Left cardiac atrium (tissue), 4 donors: ENCODE data around the gene ZNF397. TPM values are rescaled to one million over a fixed set of nuclear protein-coding genes. Genes with fewer than 3 reads are reported as not detected.
A peak's percentile ranks its signal among the peaks of the same experiment; 100 is the strongest.

ENCODE experiments used
- ATAC-seq, 2 donors: fragments of 200-7000 bp; cut with Tn5 transposase; one replicate each; pipeline ENCODE4 v1.9.1; 2020; ENCODE audit warnings: mild to moderate bottlenecking in 2 of 2, moderate library complexity in 2 of 2
- DNase-seq: peaks from one replicate; pipeline ENCODE4 v3.0.0-alpha.2; 2020
- intact Hi-C, 2 donors: fragments of 100-400 bp; cut with DNase I; formaldehyde crosslinking; loops; one replicate each; pipeline versions ENCODE4 v1.14.1 to v1.15.1; 2022 to 2023
- total RNA-seq, 2 donors: library from RNA; stranded (reverse); fragmentation: NEBNext Ultra II Directional; extraction: Animal tissue kit (Norgen Biotek cat#: 25700); gene quantifications; one replicate each; pipeline ENCODE4 v1.2.1, GENCODE V29; 2021
- donor health status: DM: no; HTN: yes; CAD: no.
- donor health status: DM: no; HTN: yes; CAD: no; lungs with severe emphysema.
- donor health status: DM: yes; HTN: yes; CAD: no.
- donor health status: Dilated cardiomyopathy.

Gene ZNF397
- total RNA-seq, 2 donors from 2014 or later, result 16.1 to 17.9 TPM

DNA sequence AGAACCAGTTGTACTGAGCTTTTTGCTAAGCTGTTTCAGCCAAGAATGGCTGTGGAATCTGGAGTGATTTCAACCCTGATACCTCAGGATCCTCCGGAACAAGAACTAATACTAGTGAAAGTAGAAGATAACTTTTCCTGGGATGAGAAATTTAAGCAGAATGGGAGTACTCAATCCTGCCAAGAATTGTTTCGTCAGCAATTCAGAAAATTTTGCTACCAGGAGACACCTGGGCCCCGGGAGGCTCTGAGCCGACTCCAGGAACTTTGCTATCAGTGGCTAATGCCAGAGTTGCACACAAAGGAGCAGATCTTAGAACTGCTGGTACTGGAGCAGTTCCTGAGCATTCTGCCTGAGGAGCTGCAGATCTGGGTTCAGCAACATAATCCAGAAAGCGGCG is 1.6 kb downstream of the ZNF397 start:
- DNase-seq, result no peak
- intact Hi-C loops, result loop anchor here in 1 of 2 donors (5.0 kb wide), 1 partner anchor 45 kb away; no protein-coding TSS in a partner anchor

DNA sequence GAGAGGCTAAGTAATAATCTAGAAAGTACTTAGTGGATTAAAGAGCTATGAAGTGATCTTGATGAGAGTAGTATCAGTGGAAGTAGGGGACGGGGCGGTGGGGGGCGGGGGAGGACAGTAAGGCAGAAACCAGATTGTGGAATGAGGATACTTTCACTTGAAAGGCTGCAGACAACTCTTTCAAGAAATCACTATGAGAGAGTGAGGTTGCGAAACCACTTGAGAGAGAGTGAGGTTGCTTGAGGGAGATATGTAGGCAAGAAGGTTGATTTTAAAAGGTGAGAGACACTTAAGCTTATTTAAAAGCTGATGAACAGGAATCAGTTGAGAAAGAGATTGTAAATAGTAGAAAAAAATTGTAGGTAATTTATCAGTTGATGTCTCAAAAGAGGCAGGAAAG is 3.8 kb downstream of the ZNF397 start:
- DNase-seq (no peak), ATAC-seq (no peak)
- intact Hi-C loops, result loop anchor here in 1 of 2 donors (5.0 kb wide), 1 partner anchor 43 kb away; no protein-coding TSS in a partner anchor

More for the DNA sequence above, 1.6 kb downstream of the ZNF397 start:
- no peak for ATAC-seq

DNA sequence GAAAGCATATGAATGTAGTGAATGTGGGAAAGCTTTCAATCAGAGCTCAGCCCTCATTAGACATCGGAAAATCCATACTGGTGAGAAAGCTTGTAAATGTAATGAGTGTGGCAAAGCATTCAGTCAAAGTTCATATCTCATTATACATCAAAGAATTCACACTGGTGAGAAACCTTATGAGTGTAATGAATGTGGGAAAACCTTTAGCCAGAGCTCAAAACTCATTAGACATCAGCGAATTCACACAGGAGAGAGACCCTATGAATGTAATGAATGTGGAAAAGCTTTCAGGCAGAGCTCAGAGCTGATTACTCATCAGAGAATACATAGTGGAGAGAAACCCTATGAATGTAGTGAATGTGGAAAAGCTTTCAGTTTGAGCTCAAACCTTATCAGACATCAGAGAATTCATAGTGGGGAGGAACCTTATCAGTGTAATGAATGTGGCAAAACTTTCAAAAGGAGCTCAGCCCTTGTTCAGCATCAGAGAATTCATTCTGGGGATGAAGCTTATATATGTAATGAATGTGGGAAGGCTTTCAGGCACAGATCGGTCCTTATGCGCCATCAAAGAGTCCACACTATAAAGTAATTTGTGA is 5.0 kb downstream of the ZNF397 start:
- intact Hi-C loops, result no loop called here
- DNase-seq (no peak), ATAC-seq (no peak)

DNA sequence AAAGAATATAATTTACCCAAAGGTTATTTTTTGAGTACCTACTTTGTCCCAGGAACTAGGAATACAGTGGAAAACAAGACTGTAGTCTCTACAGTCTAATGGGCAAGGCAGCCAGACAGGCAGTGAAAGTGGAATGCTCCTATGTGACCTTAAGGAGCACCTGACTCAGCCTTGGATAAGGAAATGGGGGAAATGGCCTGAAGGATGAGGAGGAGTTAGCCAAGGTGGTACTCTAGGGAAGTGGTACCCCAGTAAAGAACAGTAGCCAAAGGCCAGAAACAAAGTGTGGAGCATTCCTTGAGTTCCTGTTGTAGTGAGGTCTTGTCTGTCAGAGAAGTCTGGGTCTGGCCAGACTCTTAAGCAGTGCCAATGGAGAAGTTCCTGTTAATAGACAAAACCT is 6.0 kb downstream of the ZNF397 start:
- DNase-seq (no peak), ATAC-seq (no peak)
- intact Hi-C loops, result no loop called here

DNA sequence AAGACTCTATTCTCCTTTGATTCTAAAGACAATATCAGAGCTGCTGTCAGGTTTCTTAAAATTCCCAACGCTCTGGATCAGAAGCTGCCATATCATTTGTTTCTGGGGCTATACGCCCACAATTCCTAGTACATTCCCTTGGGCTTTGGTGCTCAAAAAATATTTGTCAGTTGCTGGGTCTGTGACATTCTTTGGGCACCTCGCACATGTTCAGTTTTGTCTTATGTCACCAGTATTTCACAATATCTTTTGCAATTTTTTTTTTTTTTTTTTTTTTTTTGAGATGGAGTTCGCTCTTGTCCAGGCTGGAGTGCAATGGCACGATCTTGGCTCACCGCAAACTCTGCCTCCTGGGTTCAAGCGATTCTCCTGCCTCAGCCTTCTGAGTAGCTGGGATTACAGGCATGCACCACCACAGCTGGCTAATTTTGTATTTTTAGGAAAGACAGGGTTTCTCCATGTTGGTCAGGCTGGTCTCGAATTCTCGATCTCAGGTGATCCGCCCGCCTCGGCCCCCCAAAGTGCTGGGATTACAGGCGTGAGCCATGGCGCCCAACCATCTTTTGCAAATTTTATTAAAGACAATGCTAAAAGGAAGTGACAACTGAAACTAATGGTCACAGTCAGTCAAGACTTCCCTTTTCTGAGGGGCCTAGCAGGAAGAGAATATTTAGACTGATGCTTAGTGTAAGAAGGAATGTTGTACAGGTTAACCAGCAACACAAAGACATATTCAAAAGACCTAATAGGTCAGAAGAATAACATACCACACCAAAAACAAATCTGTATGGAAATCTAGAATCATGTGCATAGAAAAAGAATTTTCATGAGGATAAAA is 6.8 kb downstream of the ZNF397 start:
- intact Hi-C loops, result no loop called here
- ATAC-seq, result peak; percentile 26 to 41
- no peak for DNase-seq

DNA sequence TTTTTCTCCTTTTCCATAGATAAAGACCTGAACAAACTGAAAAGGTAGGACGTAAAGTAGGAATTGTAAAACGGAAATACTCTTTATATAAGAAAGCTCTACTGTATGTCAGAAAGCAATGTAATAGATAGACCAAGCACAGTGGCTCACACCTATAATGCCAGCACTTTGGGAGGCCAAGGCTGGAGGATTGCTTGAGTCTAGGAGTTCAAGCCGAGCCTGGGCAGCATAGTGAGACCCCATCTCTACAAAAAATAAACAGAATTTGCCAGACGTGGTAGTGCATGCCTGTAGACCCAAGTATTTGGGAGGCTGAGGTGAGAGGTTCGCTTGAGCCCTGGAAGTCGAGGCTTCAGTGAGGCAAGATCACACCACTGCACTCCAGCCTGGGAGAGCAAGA is 7.6 kb downstream of the ZNF397 start:
- DNase-seq (no peak), ATAC-seq (no peak)
- intact Hi-C loops, result no loop called here

DNA sequence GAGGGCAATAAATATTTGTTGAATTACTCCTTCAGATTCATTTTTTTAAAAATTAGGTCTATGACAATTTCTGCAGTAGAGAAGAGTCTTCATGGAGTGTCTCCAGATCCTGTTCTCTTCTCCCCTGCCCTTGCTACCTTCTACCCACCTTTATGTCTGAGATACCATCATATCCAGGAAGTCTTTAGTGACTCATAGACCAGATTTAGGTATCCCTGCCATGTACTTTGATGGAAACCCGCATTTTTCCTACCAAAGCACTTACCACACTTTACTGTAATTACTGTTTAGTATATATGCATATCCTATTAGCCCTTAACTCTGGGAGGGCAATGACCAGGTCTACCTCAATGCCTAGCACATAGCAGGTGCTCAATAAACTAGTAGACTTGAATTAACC is 11.6 kb downstream of the ZNF397 start:
- no peak for ATAC-seq
- intact Hi-C loops, result no loop called here
- DNase-seq, result no peak

DNA sequence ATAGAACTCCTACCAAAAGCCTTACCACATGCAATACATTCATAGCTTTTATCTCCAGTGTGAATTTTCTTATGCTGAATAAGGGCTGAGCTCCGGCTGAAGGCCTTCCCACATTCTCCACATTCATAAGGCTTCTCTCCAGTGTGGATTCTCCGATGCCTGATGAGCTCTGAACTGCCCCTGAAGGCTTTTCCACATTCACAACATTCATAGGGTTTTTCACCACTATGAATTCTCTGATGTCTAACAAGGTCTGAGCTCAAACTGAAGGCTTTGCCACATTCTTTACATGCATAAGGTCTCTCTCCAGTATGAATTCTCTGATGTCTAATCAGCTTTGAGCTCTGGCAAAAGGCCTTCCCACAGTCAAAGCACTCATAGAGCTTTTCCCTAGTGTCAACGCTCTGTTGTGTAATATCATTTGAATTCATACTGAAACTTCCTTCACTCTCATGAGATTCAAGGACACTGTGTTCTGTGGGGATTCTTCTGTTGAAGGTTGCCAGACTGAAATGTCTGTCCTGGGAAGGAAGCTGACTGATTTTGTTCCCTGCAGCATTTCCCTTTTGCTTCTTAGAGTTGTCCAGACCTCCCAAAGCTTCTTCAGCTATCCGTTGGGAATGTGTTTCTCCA is 12.9 kb downstream of the ZNF397 start:
- ATAC-seq (no peak), DNase-seq (no peak)
- intact Hi-C loops, result no loop called here

DNA sequence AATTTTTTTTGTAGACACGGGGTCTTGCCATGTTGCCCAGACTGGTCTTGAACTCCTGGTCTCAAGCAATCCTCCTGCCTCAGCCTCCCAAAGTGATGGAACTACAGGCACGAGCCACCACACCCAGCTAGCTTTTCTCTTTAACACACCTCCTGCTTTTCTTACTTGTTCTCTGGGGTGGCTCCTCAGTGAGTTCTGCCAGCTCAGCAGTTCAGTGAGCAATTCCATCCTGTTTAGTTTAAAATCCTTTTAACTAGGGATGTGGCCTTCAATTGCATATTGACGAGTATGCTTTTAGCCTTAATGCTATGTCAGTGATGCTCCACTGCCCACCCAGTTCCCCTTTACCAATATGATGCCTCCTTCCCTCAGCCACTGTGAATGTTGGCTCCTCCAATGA is 16.1 kb downstream of the ZNF397 start:
- DNase-seq (no peak), ATAC-seq (no peak)
- intact Hi-C loops, result no loop called here

DNA sequence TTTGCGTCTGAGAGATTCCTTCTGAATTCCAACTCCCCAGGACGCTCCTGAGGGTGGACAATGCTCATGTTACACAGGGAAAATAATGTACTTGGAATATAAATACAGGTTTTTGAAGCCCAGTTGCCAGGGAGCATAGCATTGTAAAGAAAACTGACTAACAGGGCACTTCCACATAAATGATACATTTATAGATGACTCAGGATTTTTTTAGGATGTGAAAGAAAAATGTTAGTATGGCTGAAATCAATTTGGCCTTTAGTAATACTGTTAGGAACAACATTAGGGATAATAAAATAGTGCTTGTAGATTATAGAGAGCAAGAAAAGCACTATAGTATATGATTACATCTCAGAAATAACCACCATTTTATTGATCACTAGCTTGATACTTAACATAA is 23.6 kb downstream of the ZNF397 start:
- DNase-seq (no peak), ATAC-seq (no peak)
- intact Hi-C loops, result no loop called here

DNA sequence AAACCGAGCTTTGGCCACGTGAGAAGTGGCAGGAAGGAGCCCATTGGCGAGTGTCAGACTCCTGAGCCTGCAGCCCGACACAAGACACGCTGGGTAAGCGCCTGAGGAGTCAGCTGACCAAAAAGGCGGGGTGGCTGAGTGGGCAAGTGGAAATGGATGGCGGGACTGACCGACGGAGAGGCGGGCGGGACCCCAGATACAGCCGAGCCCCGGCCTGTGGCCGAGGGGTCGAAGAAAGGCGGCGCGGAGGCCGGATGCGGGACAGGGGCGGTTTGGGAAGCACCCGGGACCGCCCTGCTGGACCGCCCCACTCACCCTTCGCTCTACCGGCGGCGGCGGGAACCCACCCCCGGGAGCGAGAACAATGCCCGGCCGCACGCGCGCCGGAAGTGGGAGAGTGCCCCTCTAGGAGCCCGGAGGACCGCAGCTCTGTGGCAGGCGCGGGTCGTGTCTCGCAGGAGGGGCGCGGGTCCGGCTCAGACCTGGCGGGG is 26.4 kb downstream of the ZNF397 start:
- DNase-seq, result peak; percentile 87
- intact Hi-C loops, result no loop called here
- peak; percentile 97 to 98 for ATAC-seq

DNA sequence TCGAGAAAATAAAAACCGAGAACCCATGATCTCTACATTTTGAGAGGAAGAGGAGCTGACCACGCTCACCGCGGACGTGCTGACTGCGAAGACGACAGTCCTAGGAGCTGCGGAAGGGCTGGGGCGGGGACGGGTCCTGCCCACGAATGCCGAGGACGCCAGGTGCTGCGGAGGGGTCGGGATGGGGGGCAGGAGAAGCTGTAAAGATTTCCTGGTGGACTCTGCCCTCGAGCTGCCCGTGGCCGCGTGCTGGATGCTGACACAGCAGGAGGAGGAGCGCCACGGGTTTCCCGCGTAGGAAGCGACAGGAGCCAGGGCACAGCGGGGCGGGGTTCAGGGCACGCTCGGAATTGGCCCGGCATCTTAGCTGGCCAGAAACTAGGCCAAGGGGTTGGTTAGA is 27.0 kb downstream of the ZNF397 start:
- intact Hi-C loops, result no loop called here
- DNase-seq, result peak; percentile 34
- ATAC-seq, result peak in 1 of 2 donors; percentile 5

DNA sequence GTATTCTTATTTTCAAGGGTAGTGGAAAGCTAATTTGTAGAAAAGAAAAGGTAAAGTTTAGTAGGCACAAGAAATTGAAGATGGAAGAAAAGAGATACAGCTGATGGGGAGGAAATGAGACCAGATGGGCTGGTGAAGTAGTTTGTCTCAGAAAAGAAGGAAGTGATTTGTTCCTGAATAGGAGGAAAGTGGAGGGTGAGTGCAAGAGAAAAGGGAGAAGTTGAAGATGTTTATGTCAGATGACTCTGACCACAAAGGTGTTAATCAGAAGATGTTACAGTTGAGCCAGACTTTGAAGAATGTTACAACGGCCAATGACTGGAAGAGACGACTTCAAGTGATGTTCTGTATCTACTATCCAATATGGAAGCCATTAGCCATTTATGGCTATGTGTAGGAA is 28.0 kb downstream of the ZNF397 start:
- DNase-seq (no peak), ATAC-seq (no peak)
- intact Hi-C loops, result no loop called here

DNA sequence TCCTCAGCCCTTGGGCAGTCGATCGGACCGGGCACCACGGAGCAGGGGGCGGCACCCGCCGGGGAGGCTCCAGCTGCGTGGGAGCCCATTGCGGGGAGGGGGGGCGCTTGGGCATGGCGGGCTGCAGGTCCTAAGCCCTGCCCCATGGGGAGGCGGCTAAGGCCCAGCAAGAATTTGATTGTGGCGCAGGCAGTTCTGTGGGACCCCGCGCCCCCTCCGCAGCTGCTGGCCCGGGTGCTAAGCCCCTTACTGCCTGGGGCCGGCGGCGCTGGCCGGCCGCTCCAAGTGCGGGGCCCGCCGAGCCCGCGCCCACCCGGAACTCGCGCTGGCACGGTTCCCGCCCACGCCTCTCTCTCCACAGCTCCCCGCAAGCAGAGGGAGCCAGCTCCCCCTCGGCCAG is 30.8 kb downstream of the ZNF397 start:
- intact Hi-C loops, result no loop called here
- ATAC-seq (no peak), DNase-seq (no peak)

DNA sequence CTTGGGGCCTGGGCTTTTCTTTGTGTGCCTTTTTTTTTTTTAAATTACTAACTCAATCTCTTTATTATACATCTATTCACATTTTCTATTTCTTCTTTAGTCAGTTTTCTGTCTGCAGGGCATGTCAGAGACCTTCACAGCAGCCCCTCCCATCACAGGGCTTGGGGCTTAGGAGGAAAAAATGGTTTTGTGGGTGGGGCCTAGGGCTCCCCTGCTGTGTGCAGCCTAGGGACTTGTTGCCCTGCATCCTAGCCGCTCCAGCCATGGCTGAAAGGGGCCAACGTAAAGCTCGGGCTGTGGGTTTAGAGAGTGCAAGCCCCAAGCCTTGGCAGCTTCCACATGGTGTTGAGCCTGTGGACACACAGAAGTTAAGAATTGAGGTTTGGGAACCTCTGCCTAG is 35.4 kb downstream of the ZNF397 start:
- ATAC-seq, result no peak
- no peak for DNase-seq
- intact Hi-C loops, result no loop called here

DNA sequence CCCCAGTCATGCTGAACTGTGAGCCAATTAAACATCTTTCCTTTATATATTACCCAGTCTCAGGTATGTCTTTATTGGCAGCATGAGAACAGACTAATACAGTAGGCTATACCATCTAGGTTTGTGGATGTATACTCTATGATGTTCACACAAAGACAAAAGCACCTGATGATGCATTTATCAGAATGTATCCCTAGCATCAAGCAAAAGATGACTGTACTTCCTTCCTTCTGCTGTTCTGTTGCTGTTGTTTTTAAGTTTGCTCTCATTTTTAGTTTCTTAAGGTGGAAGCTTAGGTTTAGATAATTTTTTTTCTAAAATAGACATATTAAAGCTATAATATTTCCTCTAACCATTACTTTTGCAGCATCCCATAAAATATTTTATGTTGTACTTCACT is 36.8 kb downstream of the ZNF397 start:
- intact Hi-C loops, result no loop called here
- ATAC-seq (no peak), DNase-seq (no peak)

DNA sequence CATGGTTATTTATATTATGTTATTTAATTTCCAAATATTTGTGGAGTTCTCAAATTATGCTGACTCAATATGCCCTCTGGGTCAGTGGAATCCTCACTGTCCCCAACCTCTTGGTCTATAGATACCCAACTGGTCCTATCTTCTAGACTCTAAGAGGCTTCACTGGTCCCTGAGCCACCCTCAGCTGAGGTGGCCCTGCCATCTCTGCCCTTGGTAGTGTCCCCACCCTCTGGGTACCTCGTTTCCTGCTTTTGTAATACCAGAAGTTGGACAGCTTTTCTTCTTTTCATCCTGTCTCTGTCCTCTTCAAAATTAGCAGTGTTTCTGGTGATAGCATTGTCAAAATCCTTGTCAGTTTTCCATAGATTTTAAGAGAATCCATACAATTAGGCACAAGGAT is 37.3 kb downstream of the ZNF397 start:
- no peak for DNase-seq
- intact Hi-C loops, result no loop called here
- no peak for ATAC-seq

DNA sequence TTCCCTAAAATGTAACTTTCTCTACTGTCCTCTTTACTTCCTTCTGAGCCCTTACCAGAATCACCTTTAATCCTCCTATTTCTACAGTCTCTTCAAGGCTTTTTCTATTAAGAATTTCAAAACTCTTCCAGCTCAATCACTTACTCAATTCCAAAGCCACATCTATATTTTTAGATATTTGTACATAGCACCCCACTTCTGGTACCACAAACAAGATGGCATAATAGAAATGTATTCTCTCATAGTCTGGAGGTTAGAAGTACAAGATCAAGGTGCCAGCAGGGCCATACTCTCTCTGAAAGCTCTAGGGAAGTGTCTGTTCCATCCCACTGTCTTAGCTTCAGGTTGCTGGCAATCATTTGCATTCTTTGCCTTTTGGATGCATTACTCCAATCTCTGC is 38.1 kb downstream of the ZNF397 start:
- ATAC-seq (no peak), DNase-seq (no peak)
- intact Hi-C loops, result no loop called here

DNA sequence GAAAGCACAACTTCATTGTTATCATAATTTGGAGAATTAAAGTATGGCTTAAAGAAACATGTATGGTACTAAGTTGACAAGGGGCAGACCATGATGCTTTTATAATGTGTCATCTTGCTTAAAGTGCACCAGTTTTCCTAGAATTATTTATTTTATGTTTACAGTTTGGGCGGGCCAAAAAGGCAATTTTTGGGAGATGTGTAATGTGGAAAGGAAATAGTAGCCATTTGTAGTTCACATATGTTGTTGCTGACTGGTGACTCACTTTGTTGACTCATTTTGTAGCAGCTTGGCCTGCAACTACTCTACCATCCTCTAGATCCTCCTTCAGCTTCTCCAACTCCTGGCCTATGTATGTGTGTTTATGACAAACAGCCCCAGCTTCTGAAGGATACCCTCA is 41.5 kb downstream of the ZNF397 start:
- peak in 1 of 2 donors; percentile 21 for ATAC-seq
- intact Hi-C loops, result no loop called here

More for the DNA sequence above, 41.5 kb downstream of the ZNF397 start:
- DNase-seq, result no peak
